Measurements from ENCODE around the gene SLC12A1. TPM values are rescaled to one million over a fixed set of nuclear protein-coding genes. Genes with fewer than 3 reads are reported as not detected.

Gene SLC12A1
- total and polyA plus RNA-seq, 2 of the 8 experiments (the other 6 are each of a cell fraction or from before 2014, with no cell fraction given) = 0.63 to 1.0 TPM

GRCh38 chr15:48222627-48223026, 16.5 kb downstream of the SLC12A1 start (continued):
- no peak for TF ChIP-seq GABPA (IDR thresholded peaks at IDR 0.05; ENCODE audit: borderline replicate concordance, insufficient read depth, low read length)
- no peak for TF ChIP-seq CBX8 (IDR thresholded peaks at IDR 0.05; ENCODE audit: borderline replicate concordance, low read depth, low read length)
- no peak for TF ChIP-seq SAP30 (IDR thresholded peaks at IDR 0.05; ENCODE audit: insufficient read depth, insufficient replicate concordance, low read length)

Data from H1 (cell line).